Liver (tissue), 9 donors: ENCODE data around the gene ZKSCAN7. TPM values are rescaled to one million over a fixed set of nuclear protein-coding genes. Genes with fewer than 3 reads are reported as not detected.

Experiments
- DNase-seq: peaks from one replicate; pipeline ENCODE4 v3.0.0-alpha.2; 2017; ENCODE audit warnings: low spot score
- H3K27ac ChIP-seq, 2 donors: one replicate each; pipeline ENCODE4 v1.7.0; 2013; ENCODE audit warnings: inconsistent platforms in 2 of 2, low read length in 2 of 2, control low read depth in 1 of 2, low read depth in 1 of 2, mild to moderate bottlenecking in 1 of 2
- H3K27me3 ChIP-seq, 4 donors: one replicate each; pipeline versions ENCODE4 v1.6.1 to v1.7.0; 2013; ENCODE audit warnings: low read length in 3 of 4, inconsistent platforms in 1 of 4, mild to moderate bottlenecking in 1 of 4, moderate library complexity in 1 of 4; ENCODE audit not compliant: control insufficient read depth in 4 of 4, insufficient read depth in 4 of 4
- H3K36me3 ChIP-seq, 4 donors: one replicate each; pipeline versions ENCODE4 v1.6.1 to v1.7.0; 2013; ENCODE audit warnings: low read length in 3 of 4, mild to moderate bottlenecking in 3 of 4, low read depth in 1 of 4, moderate library complexity in 1 of 4; ENCODE audit not compliant: control insufficient read depth in 4 of 4, insufficient read depth in 3 of 4
- H3K4me1 ChIP-seq, 4 donors: one replicate each; pipeline versions ENCODE4 v1.6.1 to v1.7.0; 2013; ENCODE audit warnings: low read length in 3 of 4, mild to moderate bottlenecking in 3 of 4, moderate library complexity in 1 of 4; ENCODE audit not compliant: control insufficient read depth in 4 of 4, insufficient read depth in 4 of 4
- H3K4me3 ChIP-seq, 3 donors: one replicate each; pipeline versions ENCODE4 v1.6.1 to v1.7.0; 2013; ENCODE audit warnings: low read length in 3 of 3, control low read depth in 1 of 3, low read depth in 1 of 3, mild to moderate bottlenecking in 1 of 3
- H3K9ac ChIP-seq, 2 donors: one replicate each; pipeline ENCODE4 v1.7.0; 2013; ENCODE audit warnings: low read length in 2 of 2, mild to moderate bottlenecking in 2 of 2, moderate library complexity in 2 of 2, control low read depth in 1 of 2, low read depth in 1 of 2
- H3K9me3 ChIP-seq, 4 donors: one replicate each; pipeline versions ENCODE4 v1.6.1 to v1.7.0; 2013; ENCODE audit warnings: low read length in 3 of 4; ENCODE audit not compliant: control insufficient read depth in 4 of 4
- CTCF ChIP-seq: fragments of 150-350 bp; IDR thresholded peaks from 2 replicates; pipeline ENCODE4 v1.5.1; 2017; ENCODE audit warnings: improper control_type of control experiment, low read depth, low read length; ENCODE audit not compliant: missing input control
- EGR1 ChIP-seq, 2 donors: IDR thresholded peaks; 2 replicates each; pipeline ENCODE4 v1.6.1; 2016 to 2018; ENCODE audit warnings: antibody characterized with exemption in 2 of 2, low read depth in 2 of 2
- FOXA1 ChIP-seq: IDR thresholded peaks from 2 replicates; pipeline ENCODE4 v1.6.1; 2016; ENCODE audit warnings: antibody characterized with exemption
- FOXA2 ChIP-seq: IDR thresholded peaks from 2 replicates; pipeline ENCODE4 v1.6.1; 2016; ENCODE audit warnings: antibody characterized with exemption
- GABPA ChIP-seq, 2 donors: IDR thresholded peaks in 1 of 2; conservative IDR thresholded peaks in 1 of 2; 2 replicates each; pipeline ENCODE4 v1.6.1; 2016; ENCODE audit warnings: antibody characterized with exemption in 2 of 2, mild to moderate bottlenecking in 1 of 2, moderate library complexity in 1 of 2
- HNF4A ChIP-seq, 2 donors: conservative IDR thresholded peaks; 2 replicates each; pipeline ENCODE4 v1.6.1; 2016; ENCODE audit warnings: antibody characterized with exemption in 2 of 2, mild to moderate bottlenecking in 2 of 2
- HNF4G ChIP-seq: IDR thresholded peaks from 2 replicates; pipeline ENCODE4 v1.6.1; 2016; ENCODE audit warnings: antibody characterized with exemption
- JUND ChIP-seq, 2 donors: IDR thresholded peaks; 2 replicates each; pipeline ENCODE4 v1.6.1; 2016; ENCODE audit warnings: antibody characterized with exemption in 2 of 2
- NR2F2 ChIP-seq: IDR thresholded peaks from 2 replicates; pipeline ENCODE4 v1.6.1; 2016; ENCODE audit warnings: antibody characterized with exemption
- RAD21 ChIP-seq, 2 donors: IDR thresholded peaks; 2 replicates each; pipeline ENCODE4 v1.6.1; 2016; ENCODE audit warnings: antibody characterized with exemption in 2 of 2, mild to moderate bottlenecking in 2 of 2
- RXRA ChIP-seq, 2 donors: IDR thresholded peaks; 2 replicates each; pipeline ENCODE4 v1.6.1; 2017 to 2018; ENCODE audit warnings: antibody characterized with exemption in 2 of 2, mild to moderate bottlenecking in 1 of 2
- SP1 ChIP-seq: IDR thresholded peaks from 2 replicates; pipeline ENCODE4 v1.6.1; 2018; ENCODE audit warnings: antibody characterized with exemption, mild to moderate bottlenecking
- YY1 ChIP-seq: IDR thresholded peaks from 2 replicates; pipeline ENCODE4 v1.6.1; 2016; ENCODE audit warnings: antibody characterized with exemption, mild to moderate bottlenecking
- ZBTB33 ChIP-seq: IDR thresholded peaks from 2 replicates; pipeline ENCODE4 v1.6.1; 2016; ENCODE audit warnings: antibody characterized with exemption
- WGBS: extraction: QIAGEN DNeasy Blood & Tissue Kit; methylation state at CpG from one replicate; pipeline ENCODE4 v1.1.7; 2013; 5-methylcytosine and 5-hydroxymethylcytosine counted together
- polyA plus RNA-seq, 2 donors: library from polyadenylated mRNA; stranded (reverse) in 1 of 2; unstranded in 1 of 2; fragments of 200-250 nt in 1 of 2; fragments of >200 nt in 1 of 2; fragmentation: Nextera tagmentation in 1 of 2; extraction: Ambion mirVana in 1 of 2; gene quantifications; one replicate each; pipeline versions ENCODE4 v1.2.1 to v1.2.3, GENCODE V29; 2013 to 2015
- total RNA-seq, 2 donors: library from RNA; depleted of rRNA; stranded (reverse); fragments of >200 nt; gene quantifications; one replicate each; pipeline ENCODE4 v1.2.3, GENCODE V29; 2014
- TF ChIP-seq, protein P1 (sequence below): IDR thresholded peaks from 2 replicates; pipeline ENCODE4 v1.6.1; 2016; ENCODE audit warnings: antibody characterized with exemption
- TF ChIP-seq, protein P2 (sequence below): IDR thresholded peaks from 2 replicates; pipeline ENCODE4 v1.6.1; 2016; ENCODE audit warnings: antibody characterized with exemption
- TF ChIP-seq, protein P3 (sequence below): IDR thresholded peaks from 2 replicates; pipeline ENCODE4 v1.6.1; 2016; ENCODE audit warnings: antibody characterized with exemption, mild to moderate bottlenecking
- donor health status: healthy.
- donor health status: healthy.
- donor health status: healthy.
- donor health status: healthy.
- donor health status: healthy.

ZKSCAN7 gene
- total and polyA plus RNA-seq, 4 donors = 1.1 to 4.4 (median 2.2) TPM

GRCh38 chr3:44562147-44562546 lies 7.2 kb downstream of the ZKSCAN7 start:
- H3K27ac ChIP-seq = no peak overlapping the region
- no peak overlapping the region for H3K9ac ChIP-seq
- H3K4me1 ChIP-seq = no peaks in the 10 kb centered on the region
- H3K4me3 ChIP-seq = peak overlapping the region in 1 of 3 donors; percentile 17
- 94% methylated on average over 3 of the region's 3 CpGs for WGBS
- H3K27me3 ChIP-seq = no peaks in the 10 kb centered on the region
- no peak for TF ChIP-seq HNF4G
- no peak for TF ChIP-seq SP1
- no peak for TF ChIP-seq EGR1 (IDR thresholded peaks at IDR 0.05; ENCODE audit: low read depth in 2 of 2)
- no peak for TF ChIP-seq CTCF
- no peak for TF ChIP-seq FOXA2
- TF ChIP-seq, protein P1, sequence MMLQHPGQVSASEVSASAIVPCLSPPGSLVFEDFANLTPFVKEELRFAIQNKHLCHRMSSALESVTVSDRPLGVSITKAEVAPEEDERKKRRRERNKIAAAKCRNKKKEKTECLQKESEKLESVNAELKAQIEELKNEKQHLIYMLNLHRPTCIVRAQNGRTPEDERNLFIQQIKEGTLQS = no peak
- no peak for TF ChIP-seq ZBTB33
- no peak for TF ChIP-seq RXRA (IDR thresholded peaks at IDR 0.05)
- no peak for TF ChIP-seq GABPA (IDR thresholded peaks at IDR 0.05 in 1 of 2, conservative IDR thresholded peaks at IDR 0.05 in 1 of 2)
- no peak for TF ChIP-seq FOXA1
- TF ChIP-seq JUND (IDR thresholded peaks at IDR 0.05) = no peak
- no peak for TF ChIP-seq YY1
- TF ChIP-seq HNF4A (conservative IDR thresholded peaks at IDR 0.05) = no peak
- no peak for TF ChIP-seq NR2F2
- peaks cover 5 to 11% (median 7%) of the 10 kb centered on the region in 4 donors for H3K9me3 ChIP-seq
- no peak for DNase-seq
- H3K36me3 ChIP-seq = peaks cover 3 to 20% (median 10%) of the 10 kb centered on the region in 4 donors

DNA sequence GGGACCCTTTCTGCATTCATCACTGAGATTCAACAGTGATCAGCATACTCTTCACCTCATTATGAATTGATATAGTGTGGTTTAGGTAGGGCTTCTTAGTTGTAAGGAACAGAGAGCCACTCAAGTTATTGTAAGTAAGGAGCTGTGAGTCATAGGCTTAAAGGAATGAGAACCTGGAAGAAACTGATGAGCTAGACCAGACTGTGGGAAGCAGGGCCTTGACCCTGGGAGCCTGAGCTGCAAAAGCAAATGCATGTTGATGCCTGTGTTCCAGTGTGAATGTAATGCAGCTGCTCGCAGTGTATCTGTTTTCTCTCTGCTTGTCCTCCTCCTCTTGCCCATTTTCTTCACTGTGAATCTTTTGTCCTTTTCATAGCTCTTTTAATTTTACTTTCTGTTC lies 13.6 kb downstream of the ZKSCAN7 start:
- no peak for TF ChIP-seq YY1
- TF ChIP-seq HNF4G = no peak
- TF ChIP-seq, protein P2, sequence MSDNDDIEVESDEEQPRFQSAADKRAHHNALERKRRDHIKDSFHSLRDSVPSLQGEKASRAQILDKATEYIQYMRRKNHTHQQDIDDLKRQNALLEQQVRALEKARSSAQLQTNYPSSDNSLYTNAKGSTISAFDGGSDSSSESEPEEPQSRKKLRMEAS = no peak
- no peak for TF ChIP-seq RAD21 (IDR thresholded peaks at IDR 0.05)
- TF ChIP-seq, protein P3, sequence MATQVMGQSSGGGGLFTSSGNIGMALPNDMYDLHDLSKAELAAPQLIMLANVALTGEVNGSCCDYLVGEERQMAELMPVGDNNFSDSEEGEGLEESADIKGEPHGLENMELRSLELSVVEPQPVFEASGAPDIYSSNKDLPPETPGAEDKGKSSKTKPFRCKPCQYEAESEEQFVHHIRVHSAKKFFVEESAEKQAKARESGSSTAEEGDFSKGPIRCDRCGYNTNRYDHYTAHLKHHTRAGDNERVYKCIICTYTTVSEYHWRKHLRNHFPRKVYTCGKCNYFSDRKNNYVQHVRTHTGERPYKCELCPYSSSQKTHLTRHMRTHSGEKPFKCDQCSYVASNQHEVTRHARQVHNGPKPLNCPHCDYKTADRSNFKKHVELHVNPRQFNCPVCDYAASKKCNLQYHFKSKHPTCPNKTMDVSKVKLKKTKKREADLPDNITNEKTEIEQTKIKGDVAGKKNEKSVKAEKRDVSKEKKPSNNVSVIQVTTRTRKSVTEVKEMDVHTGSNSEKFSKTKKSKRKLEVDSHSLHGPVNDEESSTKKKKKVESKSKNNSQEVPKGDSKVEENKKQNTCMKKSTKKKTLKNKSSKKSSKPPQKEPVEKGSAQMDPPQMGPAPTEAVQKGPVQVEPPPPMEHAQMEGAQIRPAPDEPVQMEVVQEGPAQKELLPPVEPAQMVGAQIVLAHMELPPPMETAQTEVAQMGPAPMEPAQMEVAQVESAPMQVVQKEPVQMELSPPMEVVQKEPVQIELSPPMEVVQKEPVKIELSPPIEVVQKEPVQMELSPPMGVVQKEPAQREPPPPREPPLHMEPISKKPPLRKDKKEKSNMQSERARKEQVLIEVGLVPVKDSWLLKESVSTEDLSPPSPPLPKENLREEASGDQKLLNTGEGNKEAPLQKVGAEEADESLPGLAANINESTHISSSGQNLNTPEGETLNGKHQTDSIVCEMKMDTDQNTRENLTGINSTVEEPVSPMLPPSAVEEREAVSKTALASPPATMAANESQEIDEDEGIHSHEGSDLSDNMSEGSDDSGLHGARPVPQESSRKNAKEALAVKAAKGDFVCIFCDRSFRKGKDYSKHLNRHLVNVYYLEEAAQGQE = no peak
- no peak for TF ChIP-seq HNF4A (conservative IDR thresholded peaks at IDR 0.05)
- TF ChIP-seq NR2F2 = no peak
- TF ChIP-seq SP1 = no peak
- TF ChIP-seq CTCF = no peak
- TF ChIP-seq, protein P1 = no peak
- TF ChIP-seq ZBTB33 = no peak
- no peak for TF ChIP-seq GABPA (IDR thresholded peaks at IDR 0.05 in 1 of 2, conservative IDR thresholded peaks at IDR 0.05 in 1 of 2)
- TF ChIP-seq JUND (IDR thresholded peaks at IDR 0.05) = no peak
- Histone ChIP-seq H3K9me3 (peaks cover 23 to 50% (median 35%) of the 10 kb centered on the region in 4 donors), H3K27me3 (no peaks in the 10 kb centered on the region), H3K27ac (no peak overlapping the region), H3K9ac (no peak overlapping the region), H3K4me3 (peak overlapping the region in 2 of 3 donors; percentile 4 to 45), H3K4me1 (no peaks in the 10 kb centered on the region), H3K36me3 (peaks cover 8 to 50% (median 41%) of the 10 kb centered on the region in 4 donors)
- 91% methylated on average over 1 of the region's 1 CpG for WGBS
- DNase-seq = no peak
